A673 (cell line): ENCODE data around the gene SPP1. TPM values are rescaled to one million over a fixed set of nuclear protein-coding genes. Genes with fewer than 3 reads are reported as not detected.

Source experiments
- BruUV-seq: library from RNA; stranded (reverse); fragments of 400-500 nt; replicated peaks from 2 replicates; lab custom pipeline; 2021; lab: Mats Ljungman, UMichigan
- CTCF ChIA-PET: fragments of 300-600 bp; sonication (Branson Sonifier 250); formaldehyde crosslinking; loops from one replicate; lab custom pipeline; 2022; ENCODE audit warnings: antibody characterized with exemption; lab: Charles Lee
- POLR2A ChIA-PET: fragments of 300-600 bp; sonication (Branson Sonifier 250); formaldehyde crosslinking; loops from one replicate; lab custom pipeline; 2022; ENCODE audit warnings: antibody characterized with exemption; ENCODE audit not compliant: low non-redundant PET; lab: Charles Lee
- DNase-seq: peaks from one replicate; pipeline ENCODE4 v3.0.0-alpha.2; 2015; ENCODE audit warnings: low spot score
- H3K27ac ChIP-seq: fragments of 200-600 bp; sonication (generic); 2 replicates; pipeline ENCODE4 v1.5.1; 2016; ENCODE audit warnings: mixed run types, low read depth, mild to moderate bottlenecking, mixed read lengths, antibody characterized with exemption, low read length; ENCODE audit not compliant: poor library complexity, severe bottlenecking
- H3K27me3 ChIP-seq: fragments of 200-600 bp; sonication (generic); replicated peaks from 2 replicates; pipeline ENCODE4 v1.6.1; 2017; ENCODE audit warnings: mixed run types, low read depth, mild to moderate bottlenecking, mixed read lengths, antibody characterized with exemption, low read length; ENCODE audit not compliant: insufficient read depth, poor library complexity
- H3K36me3 ChIP-seq: fragments of 200-600 bp; sonication (generic); 2 replicates; pipeline ENCODE4 v1.6.1; 2016; ENCODE audit warnings: mixed run types, mild to moderate bottlenecking, mixed read lengths, antibody characterized with exemption, low read length; ENCODE audit not compliant: insufficient read depth, poor library complexity, severe bottlenecking
- H3K4me1 ChIP-seq: fragments of 200-600 bp; sonication (generic); 2 replicates; pipeline ENCODE4 v1.6.1; 2017; ENCODE audit warnings: mixed run types, mild to moderate bottlenecking, mixed read lengths, antibody characterized with exemption, low read length; ENCODE audit not compliant: insufficient read depth, poor library complexity, severe bottlenecking
- H3K4me3 ChIP-seq: fragments of 200-600 bp; sonication (generic); 2 replicates; pipeline ENCODE4 v1.5.1; 2016; ENCODE audit warnings: low read depth, mixed run types, mild to moderate bottlenecking, mixed read lengths, low read length; ENCODE audit not compliant: poor library complexity, severe bottlenecking
- H3K9me3 ChIP-seq: fragments of 200-600 bp; sonication (generic); 2 replicates; pipeline ENCODE4 v1.6.1; 2016; ENCODE audit warnings: mixed run types, low read depth, mild to moderate bottlenecking, mixed read lengths, antibody characterized with exemption, low read length; ENCODE audit not compliant: poor library complexity, severe bottlenecking
- CTCF ChIP-seq: fragments of 300-800, 200-600 bp; sonication (generic); conservative IDR thresholded peaks from 2 replicates; pipeline ENCODE4 v1.5.1; 2017; ENCODE audit warnings: low read depth, mild to moderate bottlenecking, antibody characterized with exemption, low read length, moderate library complexity, mixed read lengths
- EZH2 ChIP-seq: fragments of 200-600 bp; sonication (generic); IDR thresholded peaks from 2 replicates; pipeline ENCODE4 v1.6.1; 2017; ENCODE audit warnings: borderline replicate concordance, low read depth, mild to moderate bottlenecking, mixed read lengths, antibody characterized with exemption, low read length; ENCODE audit not compliant: poor library complexity, severe bottlenecking
- intact Hi-C: fragments of 100-400 bp; cut with micrococcal nuclease; formaldehyde crosslinking; loops from one replicate; pipeline ENCODE4 v1.10.0; 2022; ENCODE audit not compliant: unreplicated experiment
- total RNA-seq: library from RNA; stranded (reverse); gene quantifications from 2 replicates; pipeline ENCODE4 v1.2.3, GENCODE V29; 2021

Gene SPP1
- total RNA-seq, 1 experiment from 2014 or later = 0.99 TPM

- no peak for DNase-seq
- no TSS peak for BruUV-seq
- ChIA-PET CTCF (no interaction called here), POLR2A (no interaction called here)
- Histone ChIP-seq H3K9me3 (no peaks in the 10 kb centered on the region), H3K4me3 (no peak overlapping the region), H3K4me1 (no peaks in the 10 kb centered on the region), H3K36me3 (peaks cover 3% of the 10 kb centered on the region), H3K27ac (no peak overlapping the region), H3K27me3 (no peaks in the 10 kb centered on the region)
- TF ChIP-seq CTCF (no peak), EZH2 (no peak)
- intact Hi-C loops = no loop called here
Measured at GRCh38 chr4:88028946-88029345, 53.4 kb downstream of the SPP1 start.

- Histone ChIP-seq H3K27me3 (no peaks in the 10 kb centered on the region), H3K4me3 (no peak overlapping the region), H3K27ac (no peak overlapping the region), H3K9me3 (no peaks in the 10 kb centered on the region), H3K4me1 (no peaks in the 10 kb centered on the region), H3K36me3 (peaks cover 3% of the 10 kb centered on the region)
- DNase-seq = no peak
- POLR2A ChIA-PET = no interaction called here
- intact Hi-C loops = no loop called here
- TF ChIP-seq CTCF (no peak), EZH2 (no peak)
- no TSS peak for BruUV-seq
- CTCF ChIA-PET = no interaction called here
Measured at GRCh38 chr4:88029556-88029955, 54.0 kb downstream of the SPP1 start.

GRCh38 chr4:88030565-88031310, 55.2 kb downstream of the SPP1 start:
- no TSS peak for BruUV-seq
- peaks cover 3% of the 10 kb centered on the region for H3K36me3 ChIP-seq
- CTCF ChIA-PET = no interaction called here
- TF ChIP-seq EZH2 (no peak), CTCF (no peak)
- POLR2A ChIA-PET = no interaction called here
- H3K4me3 ChIP-seq = no peak overlapping the region
- H3K9me3 ChIP-seq = no peaks in the 10 kb centered on the region
- no peaks in the 10 kb centered on the region for H3K4me1 ChIP-seq
- no peak overlapping the region for H3K27ac ChIP-seq
- DNase-seq = no peak
- intact Hi-C loops = loop anchor here (10.0 kb wide), 1 partner anchor 484 kb away; no protein-coding TSS in a partner anchor
- H3K27me3 ChIP-seq = no peaks in the 10 kb centered on the region

Other genes with a start within 250 kb of the SPP1 start
- gene IBSP, start 176.2 kb upstream of the SPP1 start, total RNA-seq = not detected in 2 replicates
- not detected in 2 replicates for gene MEPE, start 142.7 kb upstream of the SPP1 start, total RNA-seq
- gene PKD2, start 31.9 kb downstream of the SPP1 start, total RNA-seq = 10.0 and 10.8 TPM in 2 replicates
- gene ABCG2, start 182.9 kb downstream of the SPP1 start, total RNA-seq = not detected in 2 replicates